Sigmoid colon (tissue), 7 donors: ENCODE measurements around the gene ENO3. TPM values are rescaled to one million over a fixed set of nuclear protein-coding genes. Genes with fewer than 3 reads are reported as not detected.

ENCODE experiments used
- DNase-seq: peaks from one replicate; pipeline ENCODE4 v3.0.0-alpha.2; 2019
- H3K27ac ChIP-seq, 4 donors: fragments of 200-600 bp; sonication (generic); one replicate each; pipeline ENCODE4 v1.5.1; 2016 to 2019; ENCODE audit warnings: mild to moderate bottlenecking in 1 of 4
- H3K27me3 ChIP-seq, 3 donors: fragments of 200-600 bp; sonication (generic); one replicate each; pipeline ENCODE4 v1.5.1; 2019; ENCODE audit warnings: mild to moderate bottlenecking in 1 of 3
- H3K36me3 ChIP-seq, 4 donors: fragments of 200-600 bp; sonication (generic); one replicate each; pipeline ENCODE4 v1.5.1; 2016 to 2019
- H3K4me1 ChIP-seq, 4 donors: fragments of 200-600 bp; sonication (generic); one replicate each; pipeline ENCODE4 v1.5.1; 2017 to 2019
- H3K4me3 ChIP-seq, 4 donors: fragments of 200-600 bp; sonication (generic); one replicate each; pipeline ENCODE4 v1.5.1; 2017 to 2019; ENCODE audit warnings: mild to moderate bottlenecking in 2 of 4, moderate library complexity in 1 of 4
- H3K9me3 ChIP-seq, 4 donors: fragments of 200-600 bp in 3 of 4; sonication (generic) in 3 of 4; one replicate each; pipeline versions ENCODE4 v1.5.1 to v1.6.1; 2013 to 2019
- EP300 ChIP-seq, 4 donors: sonication (generic); formaldehyde crosslinking; IDR thresholded peaks; one replicate each; pipeline ENCODE4 v1.6.1; 2017; ENCODE audit warnings: antibody characterized with exemption in 4 of 4
- POLR2A ChIP-seq, 2 donors: fragments of 450-650 bp; IDR thresholded peaks; one replicate each; pipeline ENCODE4 v1.6.1; 2016; ENCODE audit warnings: antibody characterized with exemption in 2 of 2, mild to moderate bottlenecking in 2 of 2, moderate library complexity in 2 of 2
- POLR2AphosphoS5 ChIP-seq, 4 donors: sonication (generic); formaldehyde crosslinking; IDR thresholded peaks; one replicate each; pipeline ENCODE4 v1.6.1; 2017; ENCODE audit warnings: antibody characterized with exemption in 4 of 4
- WGBS, 2 donors: extraction: QIAGEN DNeasy Blood & Tissue Kit; methylation state at CpG; one replicate each; pipeline ENCODE4 v1.1.7; 2013; 5-methylcytosine and 5-hydroxymethylcytosine counted together
- intact Hi-C: fragments of 100-400 bp; cut with DNase I; formaldehyde crosslinking; loops from one replicate; pipeline ENCODE4 v1.15.1; 2023
- polyA plus RNA-seq, 3 donors: library from polyadenylated mRNA; stranded (reverse); fragments of 200-250 nt; gene quantifications; one replicate each; pipeline ENCODE4 v1.2.3, GENCODE V29; 2013
- total RNA-seq, 4 donors: library from RNA; depleted of rRNA; stranded (reverse); fragments of >200 nt; gene quantifications; one replicate each; pipeline ENCODE4 v1.1.0, GENCODE V29; 2016
- TF ChIP-seq, protein P1 (sequence below), 4 experiments: fragments of 450-650 bp in 3 of 4; fragments of 200-600 bp in 1 of 4; IDR thresholded peaks; one replicate each; pipeline ENCODE4 v1.5.1; 2016 to 2019; ENCODE audit warnings: antibody characterized with exemption in 4 of 4, mild to moderate bottlenecking in 3 of 4, moderate library complexity in 2 of 4
- donor health status: healthy with polysubstance abuse.
- donor health status: Bipolar disorder and iron deficiency.
- donor health status: healthy.

Gene ENO3
- total and polyA plus RNA-seq, 7 donors: 0.69 to 10.3 (median 5.4) TPM

DNA sequence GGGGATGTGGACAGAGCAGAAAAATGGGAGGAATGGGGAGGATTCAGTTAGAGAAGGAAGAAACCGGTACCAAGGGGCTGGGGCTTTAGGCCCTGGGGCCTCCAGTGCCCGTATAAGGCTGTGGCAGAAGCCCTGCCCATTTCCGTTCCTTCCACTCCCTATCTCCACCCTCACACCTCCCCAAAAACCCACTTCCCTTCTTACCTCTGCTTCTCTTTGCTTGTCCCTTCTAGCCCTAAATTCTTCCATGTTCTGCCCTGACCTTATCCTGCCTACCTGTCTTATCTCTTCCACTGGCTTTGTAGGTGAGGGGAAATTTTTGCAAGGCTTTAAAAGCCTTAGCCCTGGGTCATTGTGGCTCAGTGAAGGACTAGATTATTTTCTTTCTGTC lies 6.8 kb upstream of the ENO3 start:
- DNase-seq: no peak
- Histone ChIP-seq H3K4me1 (peaks cover 0 to 57% (median 48%) of the 10 kb centered on the region in 4 donors), H3K27me3 (no peaks in the 10 kb centered on the region), H3K36me3 (peaks cover 16 to 48% (median 33%) of the 10 kb centered on the region in 4 donors), H3K27ac (peak overlapping the region; percentile 98 to 100 (median 99)), H3K4me3 (no peak overlapping the region), H3K9me3 (no peaks in the 10 kb centered on the region)
- intact Hi-C loops: no loop called here
- WGBS, 2 donors: 15 to 48% methylated on average over 3 of the region's 3 CpGs
- TF ChIP-seq, protein P1, sequence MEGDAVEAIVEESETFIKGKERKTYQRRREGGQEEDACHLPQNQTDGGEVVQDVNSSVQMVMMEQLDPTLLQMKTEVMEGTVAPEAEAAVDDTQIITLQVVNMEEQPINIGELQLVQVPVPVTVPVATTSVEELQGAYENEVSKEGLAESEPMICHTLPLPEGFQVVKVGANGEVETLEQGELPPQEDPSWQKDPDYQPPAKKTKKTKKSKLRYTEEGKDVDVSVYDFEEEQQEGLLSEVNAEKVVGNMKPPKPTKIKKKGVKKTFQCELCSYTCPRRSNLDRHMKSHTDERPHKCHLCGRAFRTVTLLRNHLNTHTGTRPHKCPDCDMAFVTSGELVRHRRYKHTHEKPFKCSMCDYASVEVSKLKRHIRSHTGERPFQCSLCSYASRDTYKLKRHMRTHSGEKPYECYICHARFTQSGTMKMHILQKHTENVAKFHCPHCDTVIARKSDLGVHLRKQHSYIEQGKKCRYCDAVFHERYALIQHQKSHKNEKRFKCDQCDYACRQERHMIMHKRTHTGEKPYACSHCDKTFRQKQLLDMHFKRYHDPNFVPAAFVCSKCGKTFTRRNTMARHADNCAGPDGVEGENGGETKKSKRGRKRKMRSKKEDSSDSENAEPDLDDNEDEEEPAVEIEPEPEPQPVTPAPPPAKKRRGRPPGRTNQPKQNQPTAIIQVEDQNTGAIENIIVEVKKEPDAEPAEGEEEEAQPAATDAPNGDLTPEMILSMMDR (IDR thresholded peaks at IDR 0.05): no peak
- TF ChIP-seq POLR2AphosphoS5 (IDR thresholded peaks at IDR 0.05) (peak in 1 of 4 donors; percentile 34), EP300 (IDR thresholded peaks at IDR 0.05) (no peak), POLR2A (IDR thresholded peaks at IDR 0.05) (no peak)

DNA sequence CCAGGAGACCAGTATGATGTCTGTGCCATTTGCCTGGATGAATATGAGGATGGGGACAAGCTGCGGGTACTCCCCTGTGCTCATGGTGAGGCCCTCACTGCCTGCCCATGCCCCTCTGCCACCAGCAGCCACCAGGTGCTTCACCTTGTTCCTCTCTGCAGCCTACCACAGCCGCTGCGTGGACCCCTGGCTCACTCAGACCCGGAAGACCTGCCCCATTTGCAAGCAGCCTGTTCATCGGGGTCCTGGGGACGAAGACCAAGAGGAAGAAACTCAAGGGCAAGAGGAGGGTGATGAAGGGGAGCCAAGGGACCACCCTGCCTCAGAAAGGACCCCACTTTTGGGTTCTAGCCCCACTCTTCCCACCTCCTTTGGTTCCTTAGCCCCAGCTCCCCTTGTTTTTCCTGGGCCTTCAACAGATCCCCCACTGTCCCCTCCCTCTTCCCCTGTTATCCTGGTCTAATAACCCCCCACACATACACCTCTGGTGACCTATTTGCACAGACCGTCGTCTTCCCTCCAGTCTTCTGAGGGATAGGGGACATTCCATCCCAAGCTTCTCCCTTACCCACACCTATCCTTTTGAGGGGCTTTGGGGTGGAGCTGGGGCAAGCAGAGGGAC lies 6.3 kb upstream of the ENO3 start:
- Histone ChIP-seq H3K9me3 (no peaks in the 10 kb centered on the region), H3K36me3 (peaks cover 16 to 48% (median 33%) of the 10 kb centered on the region in 4 donors), H3K27me3 (no peaks in the 10 kb centered on the region), H3K27ac (peak overlapping the region; percentile 98 to 100 (median 99)), H3K4me3 (peak overlapping the region in 1 of 4 donors; percentile 96), H3K4me1 (peaks cover 0 to 56% (median 47%) of the 10 kb centered on the region in 4 donors)
- WGBS, 2 donors: 44 to 59% methylated on average over 8 of the region's 8 CpGs
- no peak for DNase-seq
- intact Hi-C loops: no loop called here
- TF ChIP-seq, protein P1 (IDR thresholded peaks at IDR 0.05): no peak
- TF ChIP-seq EP300 (IDR thresholded peaks at IDR 0.05) (no peak), POLR2A (IDR thresholded peaks at IDR 0.05) (no peak), POLR2AphosphoS5 (IDR thresholded peaks at IDR 0.05) (no peak)

DNA sequence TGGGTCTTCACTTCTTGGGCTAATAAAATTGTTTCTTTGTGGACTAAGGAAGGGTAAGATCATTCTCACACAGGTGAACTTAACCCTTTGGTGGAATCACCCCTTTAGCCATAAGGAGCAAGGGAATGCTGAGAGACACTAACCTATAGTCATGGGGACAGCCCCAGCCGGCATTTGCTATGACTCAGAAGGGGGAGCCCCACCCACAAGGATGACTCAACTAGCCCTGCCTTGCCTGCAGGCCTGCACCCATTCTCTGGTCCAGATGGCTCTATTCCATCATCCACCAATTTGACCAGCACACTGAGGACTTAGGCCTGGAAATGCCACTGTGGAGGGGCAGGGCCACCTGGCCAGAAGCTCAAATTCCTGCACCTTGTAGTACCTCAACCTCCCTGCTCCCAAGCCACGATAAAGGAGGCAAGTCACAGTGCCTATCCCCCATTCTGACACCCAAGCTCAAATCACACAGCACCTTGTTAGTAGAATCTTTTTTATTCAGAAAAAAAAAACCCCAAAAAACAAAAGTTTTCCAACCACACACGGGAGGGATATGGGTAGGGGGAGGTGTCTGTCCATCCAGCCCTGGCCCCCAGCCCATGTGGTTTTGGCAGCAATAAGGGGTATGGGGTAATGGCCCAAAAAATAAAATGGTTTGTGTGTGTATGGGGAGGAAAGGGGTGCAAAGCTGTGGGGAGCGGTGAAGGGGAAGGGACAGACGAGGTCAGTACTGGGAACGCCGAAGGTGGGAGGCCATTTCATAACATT lies 5.6 kb upstream of the ENO3 start:
- Histone ChIP-seq H3K4me1 (peaks cover 0 to 63% (median 50%) of the 10 kb centered on the region in 4 donors), H3K27ac (peak overlapping the region; percentile 98 to 100 (median 99)), H3K36me3 (peaks cover 16 to 48% (median 33%) of the 10 kb centered on the region in 4 donors), H3K9me3 (no peaks in the 10 kb centered on the region), H3K27me3 (no peaks in the 10 kb centered on the region), H3K4me3 (peak overlapping the region in 3 of 4 donors; percentile 80 to 99 (median 96))
- WGBS, 2 donors: 33 to 44% methylated on average over 7 of the region's 7 CpGs
- intact Hi-C loops: no loop called here
- DNase-seq: peak; percentile 93
- TF ChIP-seq POLR2AphosphoS5 (IDR thresholded peaks at IDR 0.05) (peak; percentile 27 to 54 (median 44)), EP300 (IDR thresholded peaks at IDR 0.05) (no peak), POLR2A (IDR thresholded peaks at IDR 0.05) (no peak)
- TF ChIP-seq, protein P1 (IDR thresholded peaks at IDR 0.05): no peak

DNA sequence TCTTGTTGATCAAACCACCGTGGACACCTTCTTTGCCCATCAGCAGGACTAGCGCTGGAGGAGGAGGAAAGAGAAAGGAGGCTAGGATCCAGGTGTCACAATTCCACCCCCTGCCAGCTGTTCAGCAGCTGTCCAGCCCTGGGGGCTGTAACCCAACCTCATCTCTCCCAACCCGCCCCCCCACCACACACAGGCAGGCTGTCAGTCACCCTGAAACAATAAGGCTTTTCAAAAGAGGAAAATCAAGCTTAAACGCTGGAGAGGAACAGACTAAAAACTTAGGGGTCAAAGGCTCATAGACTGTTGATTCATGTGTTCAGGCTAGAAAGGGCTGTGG lies 5.0 kb upstream of the ENO3 start:
- TF ChIP-seq, protein P1 (IDR thresholded peaks at IDR 0.05): no peak
- TF ChIP-seq EP300 (IDR thresholded peaks at IDR 0.05) (no peak), POLR2A (IDR thresholded peaks at IDR 0.05) (no peak), POLR2AphosphoS5 (IDR thresholded peaks at IDR 0.05) (no peak)
- H3K27me3 ChIP-seq: no peaks in the 10 kb centered on the region
- DNase-seq: no peak
- H3K4me3 ChIP-seq: peak overlapping the region in 3 of 4 donors; percentile 80 to 99 (median 96)
- H3K9me3 ChIP-seq: no peaks in the 10 kb centered on the region
- intact Hi-C loops: no loop called here
- H3K27ac ChIP-seq: peak overlapping the region; percentile 98 to 100 (median 99)
- peaks cover 16 to 48% (median 33%) of the 10 kb centered on the region in 4 donors for H3K36me3 ChIP-seq
- H3K4me1 ChIP-seq: peaks cover 0 to 65% (median 54%) of the 10 kb centered on the region in 4 donors
- 15 to 30% methylated on average over 4 of the region's 4 CpGs for WGBS, 2 donors
